ENCODE data around the gene COL27A1. TPM values are rescaled to one million over a fixed set of nuclear protein-coding genes. Genes with fewer than 3 reads are reported as not detected.
A peak's percentile ranks its signal among the peaks of the same experiment; 100 is the strongest.

Gene COL27A1
- total RNA-seq, 1 donor from 2014 or later, result 4.3 TPM

DNA sequence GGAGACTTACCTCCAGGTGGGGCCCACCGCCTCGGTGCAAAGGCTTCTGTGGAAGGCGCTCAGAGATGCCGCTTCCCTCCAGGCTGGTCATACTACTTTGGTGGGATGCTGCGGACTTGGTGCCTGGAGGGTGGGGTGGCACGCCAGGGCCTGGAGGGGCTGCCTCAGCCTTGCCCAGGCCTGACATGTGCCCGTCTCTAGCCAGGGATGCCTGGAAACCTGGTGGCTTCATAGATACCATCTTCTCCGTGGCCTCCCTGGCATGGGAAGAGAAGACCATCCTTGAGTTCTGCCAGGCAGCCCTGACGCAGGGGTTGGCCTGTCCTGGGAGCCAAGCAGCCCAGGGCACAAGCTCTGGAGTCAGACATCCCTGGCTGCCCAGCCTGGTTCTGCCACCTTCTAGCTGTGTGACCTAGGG is 202.6 kb downstream of the COL27A1 start:
- Mint-ChIP-seq H3K36me3 (peaks cover 24% of the 10 kb centered on the region), H3K27ac (no peak overlapping the region)

DNA sequence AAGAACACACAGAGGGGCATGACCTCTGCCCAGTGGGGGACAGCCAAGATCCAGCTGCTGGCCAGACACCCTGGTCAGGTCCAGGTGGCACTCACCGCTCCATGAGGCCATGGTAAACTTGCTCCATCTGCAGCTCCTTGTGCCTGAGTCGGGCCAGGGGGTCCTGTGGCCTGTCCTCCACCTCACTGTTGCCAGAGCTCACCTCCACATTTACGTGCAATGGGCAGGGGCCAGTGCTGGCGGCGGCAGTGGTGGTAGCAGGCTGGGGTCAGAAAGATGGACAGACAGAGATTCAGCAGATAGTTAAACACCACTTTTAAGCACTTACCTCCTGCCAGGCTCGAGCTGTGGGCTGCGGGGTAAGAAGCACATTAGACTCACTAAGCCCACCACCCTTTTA is 204.5 kb downstream of the COL27A1 start:
- no peak overlapping the region for H3K27ac ChIP-seq
- no peak overlapping the region for H3K27ac Mint-ChIP-seq
- no peaks in the 10 kb centered on the region for H3K36me3 ChIP-seq
- H3K9ac ChIP-seq, result no peak overlapping the region
- no peak overlapping the region for H3K4me2 ChIP-seq
- no peaks in the 10 kb centered on the region for H3K4me1 ChIP-seq
- H3K4me3 ChIP-seq, result no peak overlapping the region
- peaks cover 13% of the 10 kb centered on the region for H3K27me3 Mint-ChIP-seq (ENCODE audit: insufficient read depth, low read depth)
- no peaks in the 10 kb centered on the region for H3F3A ChIP-seq (ENCODE audit: low read depth)
- H2AFZ ChIP-seq (replicated peaks), result no peak overlapping the region
- no peak for DNase-seq (ENCODE audit: low spot score)
- no peaks in the 10 kb centered on the region for H3K9me3 Mint-ChIP-seq
- H3K27me3 ChIP-seq, result no peaks in the 10 kb centered on the region
- no peaks in the 10 kb centered on the region for H3K79me2 ChIP-seq (ENCODE audit: low read depth)
- no peaks in the 10 kb centered on the region for H3K9me3 ChIP-seq (ENCODE audit: low read depth)
- no peaks in the 10 kb centered on the region for H3K4me1 Mint-ChIP-seq
- no peaks in the 10 kb centered on the region for H4K20me1 ChIP-seq (ENCODE audit: low read depth)
- peaks cover 28% of the 10 kb centered on the region for H3K36me3 Mint-ChIP-seq
- no peak for TF ChIP-seq EZH2 (IDR thresholded peaks at IDR 0.05)
- TF ChIP-seq, protein P1, sequence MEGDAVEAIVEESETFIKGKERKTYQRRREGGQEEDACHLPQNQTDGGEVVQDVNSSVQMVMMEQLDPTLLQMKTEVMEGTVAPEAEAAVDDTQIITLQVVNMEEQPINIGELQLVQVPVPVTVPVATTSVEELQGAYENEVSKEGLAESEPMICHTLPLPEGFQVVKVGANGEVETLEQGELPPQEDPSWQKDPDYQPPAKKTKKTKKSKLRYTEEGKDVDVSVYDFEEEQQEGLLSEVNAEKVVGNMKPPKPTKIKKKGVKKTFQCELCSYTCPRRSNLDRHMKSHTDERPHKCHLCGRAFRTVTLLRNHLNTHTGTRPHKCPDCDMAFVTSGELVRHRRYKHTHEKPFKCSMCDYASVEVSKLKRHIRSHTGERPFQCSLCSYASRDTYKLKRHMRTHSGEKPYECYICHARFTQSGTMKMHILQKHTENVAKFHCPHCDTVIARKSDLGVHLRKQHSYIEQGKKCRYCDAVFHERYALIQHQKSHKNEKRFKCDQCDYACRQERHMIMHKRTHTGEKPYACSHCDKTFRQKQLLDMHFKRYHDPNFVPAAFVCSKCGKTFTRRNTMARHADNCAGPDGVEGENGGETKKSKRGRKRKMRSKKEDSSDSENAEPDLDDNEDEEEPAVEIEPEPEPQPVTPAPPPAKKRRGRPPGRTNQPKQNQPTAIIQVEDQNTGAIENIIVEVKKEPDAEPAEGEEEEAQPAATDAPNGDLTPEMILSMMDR (IDR thresholded peaks at IDR 0.05), result no peak
- no peak for TF ChIP-seq EZH2phosphoT487 (IDR thresholded peaks at IDR 0.05)
- no peak overlapping the region for H3K4me3 Mint-ChIP-seq

More for the DNA sequence above, 202.6 kb downstream of the COL27A1 start:
- H3K9ac ChIP-seq, result no peak overlapping the region
- Mint-ChIP-seq H3K4me1 (no peaks in the 10 kb centered on the region), H3K4me3 (no peak overlapping the region), H3K27me3 (ENCODE audit: insufficient read depth, low read depth) (peaks cover 11% of the 10 kb centered on the region), H3K9me3 (no peaks in the 10 kb centered on the region)
- H3K4me1 ChIP-seq, result no peaks in the 10 kb centered on the region
- no peak overlapping the region for H2AFZ ChIP-seq (replicated peaks)
- no peaks in the 10 kb centered on the region for H4K20me1 ChIP-seq (ENCODE audit: low read depth)
- H3K4me2 ChIP-seq, result no peak overlapping the region
- H3K36me3 ChIP-seq, result no peaks in the 10 kb centered on the region
- H3K79me2 ChIP-seq (ENCODE audit: low read depth), result no peaks in the 10 kb centered on the region
- no peak overlapping the region for H3K4me3 ChIP-seq
- H3K27me3 ChIP-seq, result no peaks in the 10 kb centered on the region
- H3F3A ChIP-seq (ENCODE audit: low read depth), result no peaks in the 10 kb centered on the region
- DNase-seq (ENCODE audit: low spot score), result no peak
- TF ChIP-seq, protein P1 (IDR thresholded peaks at IDR 0.05), result no peak
- TF ChIP-seq EZH2phosphoT487 (IDR thresholded peaks at IDR 0.05) (no peak), EZH2 (IDR thresholded peaks at IDR 0.05) (no peak)
- H3K9me3 ChIP-seq (ENCODE audit: low read depth), result no peaks in the 10 kb centered on the region
- H3K27ac ChIP-seq, result no peak overlapping the region

DNA sequence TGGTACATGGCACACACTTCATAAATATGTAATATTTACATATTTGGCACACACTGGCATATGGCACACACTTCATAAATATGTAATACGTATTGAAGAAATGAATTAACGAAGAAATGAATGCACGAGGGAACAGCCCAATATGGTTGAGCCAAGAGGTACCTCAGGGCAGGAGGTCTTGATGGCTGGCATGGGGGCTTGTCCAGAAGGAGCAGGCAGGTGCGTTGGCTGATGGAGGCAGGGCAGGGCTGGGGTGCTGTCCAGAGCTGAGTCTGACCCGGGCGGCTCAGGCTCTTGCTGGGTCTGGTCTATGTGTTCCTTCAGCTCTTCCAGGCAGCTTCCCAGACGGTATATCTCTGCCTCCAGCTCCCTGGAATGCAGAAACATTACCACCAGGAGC is 206.2 kb downstream of the COL27A1 start:
- no peak for TF ChIP-seq EZH2 (IDR thresholded peaks at IDR 0.05)
- TF ChIP-seq, protein P1 (IDR thresholded peaks at IDR 0.05), result no peak
- TF ChIP-seq EZH2phosphoT487 (IDR thresholded peaks at IDR 0.05), result no peak
- no peaks in the 10 kb centered on the region for H3K9me3 Mint-ChIP-seq
- no peaks in the 10 kb centered on the region for H3K4me1 Mint-ChIP-seq
- H3K27me3 Mint-ChIP-seq (ENCODE audit: insufficient read depth, low read depth), result peaks cover 13% of the 10 kb centered on the region
- no peak overlapping the region for H3K27ac Mint-ChIP-seq
- no peak for DNase-seq (ENCODE audit: low spot score)
- H3K27me3 ChIP-seq, result no peaks in the 10 kb centered on the region
- H3K9me3 ChIP-seq (ENCODE audit: low read depth), result no peaks in the 10 kb centered on the region
- H3K4me2 ChIP-seq, result no peak overlapping the region
- no peaks in the 10 kb centered on the region for H3K79me2 ChIP-seq (ENCODE audit: low read depth)
- H3K4me3 ChIP-seq, result no peak overlapping the region
- no peaks in the 10 kb centered on the region for H4K20me1 ChIP-seq (ENCODE audit: low read depth)
- H3K4me3 Mint-ChIP-seq, result no peak overlapping the region
- H3K36me3 ChIP-seq, result no peaks in the 10 kb centered on the region
- no peaks in the 10 kb centered on the region for H3K4me1 ChIP-seq
- no peaks in the 10 kb centered on the region for H3F3A ChIP-seq (ENCODE audit: low read depth)
- H3K27ac ChIP-seq, result no peak overlapping the region
- H3K36me3 Mint-ChIP-seq, result peaks cover 26% of the 10 kb centered on the region
- H3K9ac ChIP-seq, result no peak overlapping the region
- H2AFZ ChIP-seq (replicated peaks), result no peak overlapping the region

MicroRNA genes within 50 kb of the gene (microRNA counts, 767-probe panel; counts per million panel counts)
- microRNA hsa-miR-455-3p, result 460 counts per million, percentile 90 among the panel's probes with 10 or more counts
- 460 counts per million, percentile 90 among the panel's probes with 10 or more counts for microRNA hsa-miR-455-5p

Small RNA genes within 50 kb of the gene (microRNA-seq; reads per million reads assigned to microRNA genes)
- 622 reads per million, percentile 92 among the genes with 10 or more reads in this experiment for gene MIR455

Small RNA genes within 50 kb of the gene (small RNA-seq; reads per million reads assigned to genes)
- 0.64 reads per million, percentile 65 among the genes with 10 or more reads in this experiment for gene MIR455

Other genes with a start within 250 kb of the COL27A1 start
- gene AMBP, start 77.2 kb upstream of the COL27A1 start, total RNA-seq (ENCODE audit: low replicate concordance), result 0.56 TPM in 1 of 2 replicates, not detected in the other
- 0.56 and 0.59 TPM in 2 replicates for gene KIF12, start 56.2 kb upstream of the COL27A1 start, total RNA-seq (ENCODE audit: low replicate concordance)
- 1.5 TPM in 1 of 2 replicates, not detected in the other for gene ORM1, start 167.6 kb downstream of the COL27A1 start, total RNA-seq (ENCODE audit: low replicate concordance)
- gene ORM2, start 174.3 kb downstream of the COL27A1 start, total RNA-seq (ENCODE audit: low replicate concordance), result 0.43 TPM in 1 of 2 replicates, not detected in the other
- gene AKNA, start 232.4 kb downstream of the COL27A1 start, total RNA-seq (ENCODE audit: low replicate concordance), result 11.4 and 13.4 TPM in 2 replicates